ENCODE measurements around the gene C1QTNF9. TPM values are rescaled to one million over a fixed set of nuclear protein-coding genes. Genes with fewer than 3 reads are reported as not detected.

The C1QTNF9 gene
- total RNA-seq, 2 donors from 2014 or later, result 0.39 TPM; not detected in 1

GRCh38 chr13:24274452-24275021, 34.8 kb upstream of the C1QTNF9 start:
- ATAC-seq, result peak; percentile 74 to 83
- peak overlapping the region; percentile 86 to 98 for H3K27ac Mint-ChIP-seq
- DNase-seq (ENCODE audit: low spot score), result peak; percentile 85
- H3K4me3 Mint-ChIP-seq, result peak overlapping the region; percentile 90
- peaks cover 2% of the 10 kb centered on the region for H3K9me3 Mint-ChIP-seq
- H3K36me3 Mint-ChIP-seq, result peaks cover 6% of the 10 kb centered on the region
- peaks cover 76 to 90% of the 10 kb centered on the region in 2 donors for H3K4me1 Mint-ChIP-seq (ENCODE audit: low read depth in 2 of 2)
- no peaks in the 10 kb centered on the region for H3K27me3 Mint-ChIP-seq

- Mint-ChIP-seq H3K27me3 (no peaks in the 10 kb centered on the region), H3K36me3 (peaks cover 6% of the 10 kb centered on the region), H3K4me3 (peak overlapping the region; percentile 90), H3K27ac (peak overlapping the region; percentile 86 to 98), H3K4me1 (ENCODE audit: low read depth in 2 of 2) (peaks cover 78 to 91% of the 10 kb centered on the region in 2 donors), H3K9me3 (peaks cover 2% of the 10 kb centered on the region)
- ATAC-seq (peak in 1 of 2 donors; percentile 0), DNase-seq (ENCODE audit: low spot score) (no peak)
Measured at GRCh38 chr13:24275041-24275440, 34.3 kb upstream of the C1QTNF9 start.

- no peak for DNase-seq (ENCODE audit: low spot score)
- peaks cover 6% of the 10 kb centered on the region for H3K36me3 Mint-ChIP-seq
- H3K9me3 Mint-ChIP-seq, result peaks cover 2% of the 10 kb centered on the region
- peaks cover 77 to 83% of the 10 kb centered on the region in 2 donors for H3K4me1 Mint-ChIP-seq (ENCODE audit: low read depth in 2 of 2)
- no peaks in the 10 kb centered on the region for H3K27me3 Mint-ChIP-seq
- peak overlapping the region; percentile 86 to 98 for H3K27ac Mint-ChIP-seq
- peak overlapping the region; percentile 90 for H3K4me3 Mint-ChIP-seq
- ATAC-seq, result peak; percentile 29 to 48
Measured at GRCh38 chr13:24276306-24276705, 33.1 kb upstream of the C1QTNF9 start.

- H3K27me3 Mint-ChIP-seq, result no peaks in the 10 kb centered on the region
- ATAC-seq (no peak), DNase-seq (ENCODE audit: low spot score) (no peak)
- H3K27ac Mint-ChIP-seq, result peak overlapping the region; percentile 86 to 98
- H3K4me3 Mint-ChIP-seq, result peak overlapping the region; percentile 90
- peaks cover 6% of the 10 kb centered on the region for H3K36me3 Mint-ChIP-seq
- peaks cover 2% of the 10 kb centered on the region for H3K9me3 Mint-ChIP-seq
- H3K4me1 Mint-ChIP-seq (ENCODE audit: low read depth in 2 of 2), result peaks cover 75 to 79% of the 10 kb centered on the region in 2 donors
Measured at GRCh38 chr13:24276861-24277260, 32.5 kb upstream of the C1QTNF9 start.

- H3K4me3 Mint-ChIP-seq, result no peak overlapping the region
- H3K4me1 Mint-ChIP-seq (ENCODE audit: low read depth in 2 of 2), result peaks cover 78% of the 10 kb centered on the region in 2 donors
- DNase-seq (ENCODE audit: low spot score), result no peak
- no peak for ATAC-seq
- H3K27me3 Mint-ChIP-seq, result no peaks in the 10 kb centered on the region
- H3K9me3 Mint-ChIP-seq, result peaks cover 2% of the 10 kb centered on the region
- peak overlapping the region; percentile 86 to 98 for H3K27ac Mint-ChIP-seq
- H3K36me3 Mint-ChIP-seq, result peaks cover 6% of the 10 kb centered on the region
Measured at GRCh38 chr13:24277761-24278160, 31.6 kb upstream of the C1QTNF9 start.

- DNase-seq (ENCODE audit: low spot score), result no peak
- peaks cover 2% of the 10 kb centered on the region for H3K9me3 Mint-ChIP-seq
- peaks cover 6% of the 10 kb centered on the region for H3K36me3 Mint-ChIP-seq
- H3K4me1 Mint-ChIP-seq (ENCODE audit: low read depth in 2 of 2), result peaks cover 66 to 71% of the 10 kb centered on the region in 2 donors
- H3K27me3 Mint-ChIP-seq, result no peaks in the 10 kb centered on the region
- ATAC-seq, result no peak
- peak overlapping the region; percentile 76 to 78 for H3K27ac Mint-ChIP-seq
- peak overlapping the region; percentile 34 for H3K4me3 Mint-ChIP-seq
Measured at GRCh38 chr13:24279327-24280110, 29.9 kb upstream of the C1QTNF9 start.

- peaks cover 2% of the 10 kb centered on the region for H3K9me3 Mint-ChIP-seq
- H3K27ac Mint-ChIP-seq, result peak overlapping the region; percentile 76 to 78
- H3K36me3 Mint-ChIP-seq, result peaks cover 6% of the 10 kb centered on the region
- H3K27me3 Mint-ChIP-seq, result no peaks in the 10 kb centered on the region
- H3K4me3 Mint-ChIP-seq, result no peak overlapping the region
- H3K4me1 Mint-ChIP-seq (ENCODE audit: low read depth in 2 of 2), result peaks cover 55 to 62% of the 10 kb centered on the region in 2 donors
- ATAC-seq (no peak), DNase-seq (ENCODE audit: low spot score) (no peak)
Measured at GRCh38 chr13:24280720-24281119, 28.7 kb upstream of the C1QTNF9 start.

- no peak for DNase-seq (ENCODE audit: low spot score)
- no peaks in the 10 kb centered on the region for H3K27me3 Mint-ChIP-seq
- H3K4me3 Mint-ChIP-seq, result no peak overlapping the region
- peaks cover 3% of the 10 kb centered on the region for H3K36me3 Mint-ChIP-seq
- H3K9me3 Mint-ChIP-seq, result peaks cover under 1% of the 10 kb centered on the region
- peaks cover 50 to 59% of the 10 kb centered on the region in 2 donors for H3K4me1 Mint-ChIP-seq (ENCODE audit: low read depth in 2 of 2)
- ATAC-seq, result no peak
- H3K27ac Mint-ChIP-seq, result peak overlapping the region; percentile 68 to 78
Measured at GRCh38 chr13:24281188-24282008, 28.0 kb upstream of the C1QTNF9 start.

- Mint-ChIP-seq H3K27ac (peak overlapping the region; percentile 68 to 78), H3K27me3 (no peaks in the 10 kb centered on the region), H3K4me1 (ENCODE audit: low read depth in 2 of 2) (peaks cover 41 to 52% of the 10 kb centered on the region in 2 donors), H3K9me3 (no peaks in the 10 kb centered on the region), H3K36me3 (no peaks in the 10 kb centered on the region), H3K4me3 (no peak overlapping the region)
- no peak for ATAC-seq
- no peak for DNase-seq (ENCODE audit: low spot score)
Measured at GRCh38 chr13:24282256-24282655, 27.1 kb upstream of the C1QTNF9 start.

- peaks cover 16 to 30% of the 10 kb centered on the region in 2 donors for H3K4me1 Mint-ChIP-seq (ENCODE audit: low read depth in 2 of 2)
- H3K27me3 Mint-ChIP-seq, result no peaks in the 10 kb centered on the region
- no peak for DNase-seq (ENCODE audit: low spot score)
- H3K9me3 Mint-ChIP-seq, result no peaks in the 10 kb centered on the region
- H3K4me3 Mint-ChIP-seq, result no peak overlapping the region
- H3K36me3 Mint-ChIP-seq, result peaks cover 12% of the 10 kb centered on the region
- no peak overlapping the region for H3K27ac Mint-ChIP-seq
- no peak for ATAC-seq
Measured at GRCh38 chr13:24284889-24285565, 24.4 kb upstream of the C1QTNF9 start.

GRCh38 chr13:24286624-24287023, 22.8 kb upstream of the C1QTNF9 start:
- DNase-seq (ENCODE audit: low spot score) (no peak), ATAC-seq (no peak)
- Mint-ChIP-seq H3K27me3 (no peaks in the 10 kb centered on the region), H3K36me3 (peaks cover 12% of the 10 kb centered on the region), H3K4me1 (ENCODE audit: low read depth in 2 of 2) (peaks cover 10 to 18% of the 10 kb centered on the region in 2 donors), H3K9me3 (no peaks in the 10 kb centered on the region), H3K4me3 (no peak overlapping the region), H3K27ac (peak overlapping the region in 1 of 2 donors; percentile 23)

- H3K4me3 Mint-ChIP-seq, result no peak overlapping the region
- no peaks in the 10 kb centered on the region for H3K9me3 Mint-ChIP-seq
- no peaks in the 10 kb centered on the region for H3K27me3 Mint-ChIP-seq
- DNase-seq (ENCODE audit: low spot score) (no peak), ATAC-seq (no peak)
- no peak overlapping the region for H3K27ac Mint-ChIP-seq
- peaks cover 19% of the 10 kb centered on the region for H3K36me3 Mint-ChIP-seq
- H3K4me1 Mint-ChIP-seq (ENCODE audit: low read depth in 2 of 2), result peaks cover 5 to 13% of the 10 kb centered on the region in 2 donors
Measured at GRCh38 chr13:24287748-24288287, 21.6 kb upstream of the C1QTNF9 start.

- no peak for ATAC-seq
- Mint-ChIP-seq H3K27me3 (no peaks in the 10 kb centered on the region), H3K4me3 (no peak overlapping the region), H3K27ac (peak overlapping the region in 1 of 2 donors; percentile 62), H3K9me3 (no peaks in the 10 kb centered on the region), H3K36me3 (peaks cover 22% of the 10 kb centered on the region), H3K4me1 (ENCODE audit: low read depth in 2 of 2) (peaks cover 0 to 8% of the 10 kb centered on the region in 2 donors)
- no peak for DNase-seq (ENCODE audit: low spot score)
Measured at GRCh38 chr13:24288870-24289269, 20.5 kb upstream of the C1QTNF9 start.

Data from natural killer cell treated with Interleukin-12 subunit alpha and Interleukin-12 subunit beta and Interleukin-15 and Interleukin-18, amount 100 ng/mL, for 72 hours (primary cell).